Measurements from ENCODE around the gene WTAP. TPM values are rescaled to one million over a fixed set of nuclear protein-coding genes. Genes with fewer than 3 reads are reported as not detected.

Gene WTAP
- total and polyA plus RNA-seq, 12 donors = 56.8 to 162 (median 98.5) TPM

- H3K36me3 ChIP-seq (replicated peaks in 1 of 2) = peaks cover 0 to 79% of the 10 kb centered on the region in 2 donors
- H3K4me1 ChIP-seq (replicated peaks in 1 of 2) = peaks cover 0 to 2% of the 10 kb centered on the region in 2 donors
- intact Hi-C loops (cut with DNase I) = no loop called here
- TF ChIP-seq, protein P1, sequence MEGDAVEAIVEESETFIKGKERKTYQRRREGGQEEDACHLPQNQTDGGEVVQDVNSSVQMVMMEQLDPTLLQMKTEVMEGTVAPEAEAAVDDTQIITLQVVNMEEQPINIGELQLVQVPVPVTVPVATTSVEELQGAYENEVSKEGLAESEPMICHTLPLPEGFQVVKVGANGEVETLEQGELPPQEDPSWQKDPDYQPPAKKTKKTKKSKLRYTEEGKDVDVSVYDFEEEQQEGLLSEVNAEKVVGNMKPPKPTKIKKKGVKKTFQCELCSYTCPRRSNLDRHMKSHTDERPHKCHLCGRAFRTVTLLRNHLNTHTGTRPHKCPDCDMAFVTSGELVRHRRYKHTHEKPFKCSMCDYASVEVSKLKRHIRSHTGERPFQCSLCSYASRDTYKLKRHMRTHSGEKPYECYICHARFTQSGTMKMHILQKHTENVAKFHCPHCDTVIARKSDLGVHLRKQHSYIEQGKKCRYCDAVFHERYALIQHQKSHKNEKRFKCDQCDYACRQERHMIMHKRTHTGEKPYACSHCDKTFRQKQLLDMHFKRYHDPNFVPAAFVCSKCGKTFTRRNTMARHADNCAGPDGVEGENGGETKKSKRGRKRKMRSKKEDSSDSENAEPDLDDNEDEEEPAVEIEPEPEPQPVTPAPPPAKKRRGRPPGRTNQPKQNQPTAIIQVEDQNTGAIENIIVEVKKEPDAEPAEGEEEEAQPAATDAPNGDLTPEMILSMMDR (IDR thresholded peaks at IDR 0.05) = no peak
- TF ChIP-seq POLR2A (IDR thresholded peaks at IDR 0.05) = no peak
- no peak overlapping the region for H3K4me3 ChIP-seq
- no peaks in the 10 kb centered on the region for H3K27me3 ChIP-seq
- H3K9me3 ChIP-seq (replicated peaks in 1 of 3) = no peaks in the 10 kb centered on the region
- H3K27ac ChIP-seq = no peak overlapping the region
- DNase-seq = no peak
- WGBS, 4 donors = 70 to 79% (median 76%) methylated on average over 14 to 15 of the region's 15 CpGs
Observed at GRCh38 chr6:159754959-159755914, 27.9 kb downstream of the WTAP start.

DNA sequence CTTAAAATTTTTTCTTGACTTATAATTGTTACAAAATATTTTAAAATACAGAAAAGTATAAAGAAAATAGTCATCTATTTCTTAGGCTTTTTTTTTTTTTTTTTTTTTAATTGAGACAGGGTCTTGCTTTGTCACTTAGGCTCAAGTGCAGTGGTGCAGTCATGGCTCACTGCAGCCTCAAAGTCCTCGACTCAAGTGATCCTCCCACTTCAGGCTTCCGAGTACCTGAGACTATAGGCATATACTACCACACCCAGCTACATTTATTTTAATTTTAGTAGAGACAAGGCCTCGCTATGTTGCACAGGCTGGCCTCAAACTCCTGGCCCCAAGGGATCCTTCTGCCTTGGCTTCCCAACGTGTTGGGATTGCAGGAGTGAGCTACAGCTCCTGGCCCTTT, 29.2 kb downstream of the WTAP start:
- Histone ChIP-seq H3K27me3 (no peaks in the 10 kb centered on the region), H3K36me3 (replicated peaks in 1 of 2) (peaks cover 0 to 69% of the 10 kb centered on the region in 2 donors), H3K9me3 (replicated peaks in 1 of 3) (no peaks in the 10 kb centered on the region), H3K27ac (no peak overlapping the region), H3K4me1 (replicated peaks in 1 of 2) (peaks cover 6 to 11% of the 10 kb centered on the region in 2 donors), H3K4me3 (no peak overlapping the region)
- intact Hi-C loops (cut with DNase I) = no loop called here
- WGBS, 4 donors = 89 to 100% (median 93%) methylated on average over 4 of the region's 4 CpGs
- no peak for DNase-seq
- TF ChIP-seq, protein P1 (IDR thresholded peaks at IDR 0.05) = no peak
- no peak for TF ChIP-seq POLR2A (IDR thresholded peaks at IDR 0.05)

DNA sequence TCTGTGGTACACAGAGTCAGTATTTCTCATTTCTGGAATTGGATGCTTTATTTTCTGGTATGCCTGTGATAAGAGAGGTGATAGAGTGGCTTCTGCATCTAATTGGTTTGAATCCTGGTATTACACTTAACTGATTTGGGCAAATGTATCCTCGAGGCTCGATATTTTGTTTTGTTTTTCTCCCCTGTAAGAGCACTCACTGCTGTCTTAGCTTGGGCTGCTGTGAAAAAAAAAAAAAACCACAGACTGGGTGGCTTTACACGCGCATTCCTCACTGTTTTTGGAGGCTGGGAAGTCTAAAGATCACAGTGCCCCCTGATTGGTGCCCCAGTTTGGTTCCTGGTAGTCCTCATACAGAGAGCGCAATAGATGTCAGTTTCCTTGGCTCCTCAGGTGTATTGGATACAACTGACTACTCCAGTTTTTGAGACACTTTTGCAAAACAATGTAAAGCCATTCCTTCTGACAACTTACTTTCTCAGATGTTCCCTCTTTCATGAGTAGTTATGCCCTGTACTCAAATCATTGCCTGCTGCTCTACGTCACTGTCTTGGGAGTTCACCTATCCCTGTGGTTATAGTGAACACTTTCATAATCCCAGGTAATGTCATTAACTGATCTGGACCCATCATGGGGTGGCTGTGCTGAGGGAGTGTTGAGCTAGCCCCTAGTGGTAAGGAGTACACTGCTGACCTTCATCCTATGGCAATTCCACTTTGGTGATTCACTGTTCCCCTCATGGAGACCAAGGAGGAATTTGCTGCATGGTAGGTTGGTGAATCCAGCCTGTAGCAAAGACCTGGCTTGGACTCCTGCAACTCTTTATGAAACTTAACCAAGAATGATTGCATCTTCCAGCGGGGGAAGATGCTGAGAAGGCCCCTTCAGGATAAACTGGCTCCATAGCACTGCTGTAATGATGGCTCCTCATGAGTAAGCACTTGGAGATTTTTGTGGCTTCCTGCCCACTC, 31.0 kb downstream of the WTAP start:
- Histone ChIP-seq H3K27me3 (no peaks in the 10 kb centered on the region), H3K4me3 (no peak overlapping the region), H3K36me3 (replicated peaks in 1 of 2) (peaks cover 0 to 54% of the 10 kb centered on the region in 2 donors), H3K27ac (peak overlapping the region in 2 of 5 donors; percentile 18), H3K4me1 (replicated peaks in 1 of 2) (peaks cover 6 to 20% of the 10 kb centered on the region in 2 donors), H3K9me3 (replicated peaks in 1 of 3) (no peaks in the 10 kb centered on the region)
- TF ChIP-seq, protein P1 (IDR thresholded peaks at IDR 0.05) = no peak
- no peak for TF ChIP-seq POLR2A (IDR thresholded peaks at IDR 0.05)
- 90 to 95% (median 93%) methylated on average over 7 of the region's 7 CpGs for WGBS, 4 donors
- no peak for DNase-seq
- intact Hi-C loops (cut with DNase I) = no loop called here

DNA sequence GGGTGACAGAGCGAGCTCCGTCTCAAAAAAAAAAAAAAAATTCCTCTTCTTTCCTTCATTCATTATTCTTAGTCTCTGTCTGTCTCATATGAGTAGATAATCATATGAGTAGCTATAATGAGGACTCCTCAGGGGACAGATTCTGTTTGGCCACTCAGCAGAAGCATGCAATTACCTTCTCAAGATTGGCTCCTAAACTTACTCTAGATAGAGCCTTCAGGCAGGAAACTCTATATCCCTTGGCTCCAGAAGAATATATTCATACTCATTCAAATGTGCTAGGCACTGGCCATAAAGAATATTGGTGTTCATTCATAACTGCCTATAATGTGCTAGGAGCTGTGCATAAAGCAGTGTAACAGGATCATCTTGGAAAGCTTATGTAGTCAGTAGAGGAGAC, 32.3 kb downstream of the WTAP start:
- WGBS, 4 donors = 58 to 84% (median 71%) methylated on average over 2 of the region's 2 CpGs
- Histone ChIP-seq H3K4me3 (no peak overlapping the region), H3K27me3 (no peaks in the 10 kb centered on the region), H3K27ac (no peak overlapping the region), H3K36me3 (replicated peaks in 1 of 2) (peaks cover 0 to 43% of the 10 kb centered on the region in 2 donors), H3K9me3 (replicated peaks in 1 of 3) (no peaks in the 10 kb centered on the region), H3K4me1 (replicated peaks in 1 of 2) (peaks cover 6 to 21% of the 10 kb centered on the region in 2 donors)
- DNase-seq = no peak
- intact Hi-C loops (cut with DNase I) = loop anchor here in 1 of 2 donors (10.0 kb wide), 1 partner anchor 65 kb away; the partner anchor contains the start of gene SOD2
- TF ChIP-seq POLR2A (IDR thresholded peaks at IDR 0.05) = no peak
- TF ChIP-seq, protein P1 (IDR thresholded peaks at IDR 0.05) = no peak
